GM21528 (cell line): ENCODE results near the gene IKBKE.

Experiments used
- ATAC-seq: cut with Tn5 transposase; IDR thresholded peaks from one replicate; pipeline ENCODE4 v1.9.1; 2021; ENCODE audit warnings: mild to moderate bottlenecking, moderate library complexity; ENCODE audit not compliant: unreplicated experiment, low FRiP score

Gene IKBKE

DNA sequence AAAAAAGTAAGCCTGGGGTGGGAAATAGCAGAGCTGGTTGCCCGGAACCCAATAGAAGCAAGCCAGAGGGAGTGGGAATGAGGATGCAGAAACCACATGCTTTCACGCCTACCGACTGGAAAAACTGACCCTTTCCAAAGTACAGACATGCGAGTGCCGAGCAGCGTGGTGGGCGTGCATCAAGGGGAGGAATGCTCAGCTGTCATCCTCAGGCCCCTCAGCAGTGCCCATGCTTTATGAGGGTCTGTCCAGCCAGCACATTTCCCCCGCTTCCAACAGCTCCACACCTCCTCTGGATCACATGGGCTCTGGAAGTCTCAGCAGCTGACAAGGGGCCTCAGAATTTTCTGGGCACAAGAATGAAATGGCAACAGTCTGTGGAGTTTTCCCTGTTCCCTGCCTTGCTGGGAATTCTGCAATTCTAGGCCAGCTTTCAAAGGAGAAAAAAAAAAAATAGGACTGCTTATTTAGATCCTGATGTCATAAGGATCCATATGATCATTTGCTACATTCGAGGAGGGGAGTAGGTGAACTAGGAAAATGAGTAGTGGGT is 19.1 kb upstream of the IKBKE start:
- ATAC-seq, result no peak

DNA sequence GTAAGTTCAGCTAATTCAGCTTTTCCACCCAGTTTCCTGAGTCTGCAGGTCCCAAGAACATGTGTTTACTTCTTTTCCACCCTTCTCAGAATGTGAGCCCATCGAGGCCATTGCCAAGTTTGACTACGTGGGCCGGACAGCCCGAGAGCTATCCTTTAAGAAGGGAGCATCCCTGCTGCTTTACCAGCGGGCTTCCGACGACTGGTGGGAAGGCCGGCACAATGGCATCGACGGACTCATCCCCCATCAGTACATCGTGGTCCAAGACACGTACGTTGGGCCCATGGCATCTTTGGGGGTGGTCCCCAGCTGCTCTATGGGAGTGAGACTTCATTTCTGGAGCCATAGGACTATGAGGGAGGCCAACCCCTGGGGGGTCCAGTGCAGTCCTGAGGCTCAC is 17.2 kb upstream of the IKBKE start:
- ATAC-seq, result no peak

DNA sequence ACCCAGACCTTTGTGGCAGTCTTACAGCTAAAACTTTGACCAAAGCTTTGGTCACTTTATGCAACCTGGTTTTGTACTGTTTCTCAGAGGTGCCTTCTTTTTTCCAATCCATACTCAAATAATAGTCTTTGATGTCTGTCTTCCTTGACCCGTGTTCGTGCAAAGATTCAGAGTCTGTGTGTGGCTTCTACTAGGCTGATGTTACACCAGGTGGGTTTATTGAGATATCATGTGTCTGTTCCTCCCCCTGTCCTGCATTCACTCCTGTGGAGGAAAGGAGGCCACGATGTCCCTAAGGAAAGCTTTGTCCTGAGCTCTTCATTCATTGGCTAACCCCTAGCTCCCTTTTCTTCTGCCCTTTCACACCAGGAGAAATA is 15.0 kb upstream of the IKBKE start:
- ATAC-seq, result no peak

DNA sequence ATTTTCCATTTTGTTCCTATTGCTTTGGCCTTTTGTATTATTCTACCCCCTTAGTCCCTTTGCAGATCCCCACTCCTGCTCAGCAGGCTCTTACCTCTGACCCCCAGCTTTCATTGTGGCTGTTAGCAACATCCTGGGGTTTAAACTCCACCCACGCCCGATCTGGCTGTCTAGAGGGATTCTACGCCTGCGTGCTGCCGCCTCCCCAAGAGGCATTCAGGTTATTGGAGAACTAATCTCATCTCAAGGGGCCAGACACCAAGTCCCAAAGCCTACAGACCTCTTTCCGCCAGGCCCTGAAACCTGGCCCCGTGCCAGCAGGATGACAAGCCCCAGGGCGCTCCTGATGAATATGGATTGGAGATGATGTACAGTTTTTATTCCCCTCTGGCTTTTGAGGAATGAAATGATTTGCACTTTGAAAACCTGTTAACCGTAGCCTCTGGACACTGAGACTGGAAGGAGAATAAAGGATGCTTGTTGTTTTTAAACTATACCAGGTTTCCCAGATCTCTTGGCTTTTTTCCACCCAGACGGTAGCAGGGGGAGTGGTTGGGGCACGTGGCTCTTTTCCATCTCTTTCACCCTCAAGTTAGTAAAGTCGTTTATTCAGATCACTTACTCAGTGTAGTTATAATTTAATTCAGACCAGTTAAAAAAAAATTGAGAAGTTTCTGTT is 14.5 kb upstream of the IKBKE start:
- no peak for ATAC-seq

DNA sequence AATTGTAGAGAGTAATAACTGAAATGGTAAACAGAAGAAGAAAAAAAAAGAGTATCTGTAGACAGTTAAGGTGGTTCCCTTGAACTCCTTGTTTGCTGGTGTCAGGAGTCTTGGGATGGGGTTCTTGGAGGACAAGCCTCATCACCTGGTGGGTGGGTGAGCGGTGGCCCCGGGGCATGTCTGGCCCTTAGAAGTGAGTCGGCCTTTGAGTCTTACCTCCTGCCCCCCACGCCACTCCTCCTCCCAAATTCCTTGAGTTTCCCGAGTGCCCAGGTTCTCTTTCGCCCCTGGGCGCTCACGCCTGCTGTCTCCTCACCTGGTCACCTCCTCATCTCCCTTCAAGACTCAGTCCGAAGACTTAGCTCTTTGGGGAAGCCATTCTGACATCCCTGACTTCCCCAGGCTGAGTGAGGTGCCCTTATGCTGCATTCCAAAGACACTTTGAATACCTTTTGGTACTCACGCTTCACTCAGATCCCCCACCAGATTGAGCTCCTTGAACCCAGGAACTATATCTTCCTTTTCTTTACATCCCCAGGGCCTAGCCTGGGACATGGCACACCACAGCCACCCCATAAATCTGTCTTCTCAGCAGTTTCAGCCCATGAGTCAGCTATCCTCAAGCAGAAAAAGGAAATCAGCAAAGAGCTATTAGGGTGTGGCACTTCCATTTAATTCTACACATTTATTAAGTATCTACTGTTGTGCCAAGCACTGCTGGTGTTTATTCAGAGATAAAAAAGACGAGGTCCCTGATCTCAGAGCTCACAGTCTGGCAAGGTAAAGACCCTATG is 13.5 kb upstream of the IKBKE start:
- ATAC-seq, result no peak

DNA sequence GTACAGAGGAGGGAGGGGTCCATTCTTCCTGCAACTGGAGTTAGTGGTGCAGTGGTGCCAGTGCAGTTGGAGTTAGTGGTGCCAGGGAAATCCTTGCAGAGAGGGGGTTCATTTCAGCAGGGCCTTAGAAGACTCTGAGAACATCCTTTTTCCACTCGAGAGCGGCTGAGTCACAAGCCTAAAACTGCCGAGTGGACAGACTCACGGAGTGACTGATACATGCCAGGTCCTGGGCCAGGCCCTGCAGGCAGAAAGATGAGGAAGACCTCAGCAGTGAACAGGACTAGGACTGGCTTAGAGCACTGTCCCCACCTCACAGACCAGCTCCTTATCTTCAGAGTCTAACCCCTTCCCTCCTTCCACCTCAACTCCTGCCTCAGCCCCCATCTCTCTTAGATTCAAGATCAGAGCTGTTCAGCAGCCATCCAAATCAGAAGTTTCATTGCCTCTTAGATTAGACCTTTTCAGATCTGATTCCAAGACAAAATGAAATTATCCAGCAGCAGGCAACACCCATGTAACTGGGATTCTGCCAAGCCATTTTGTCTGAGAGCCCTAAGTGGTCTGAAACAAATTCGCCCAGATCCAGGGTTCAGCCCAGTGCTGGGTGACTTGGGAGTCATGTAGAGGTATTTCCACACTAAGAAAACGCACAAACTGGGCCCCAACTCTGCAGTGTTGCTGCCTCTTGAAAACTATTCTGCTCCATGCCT is 12.7 kb upstream of the IKBKE start:
- ATAC-seq, result no peak

DNA sequence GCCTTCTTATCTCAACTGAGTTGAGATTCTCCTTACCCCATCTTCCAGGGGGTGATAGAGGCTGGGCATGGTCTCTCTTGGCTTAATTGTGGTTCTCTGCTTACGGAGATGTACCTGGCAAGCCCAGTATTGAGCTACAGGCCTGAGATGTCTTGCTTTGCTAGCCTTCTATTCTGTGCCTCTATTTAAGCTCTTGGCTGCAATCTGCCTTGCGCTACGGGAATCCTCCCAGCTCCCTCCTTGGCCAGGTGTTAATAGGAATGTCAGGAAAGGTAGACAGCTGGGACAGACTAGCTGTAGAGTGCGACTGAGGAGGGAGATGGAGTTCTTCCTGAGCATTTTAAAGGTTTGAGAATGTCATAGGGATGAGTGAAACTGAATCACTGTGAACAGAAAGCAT is 10.6 kb upstream of the IKBKE start:
- ATAC-seq, result no peak

DNA sequence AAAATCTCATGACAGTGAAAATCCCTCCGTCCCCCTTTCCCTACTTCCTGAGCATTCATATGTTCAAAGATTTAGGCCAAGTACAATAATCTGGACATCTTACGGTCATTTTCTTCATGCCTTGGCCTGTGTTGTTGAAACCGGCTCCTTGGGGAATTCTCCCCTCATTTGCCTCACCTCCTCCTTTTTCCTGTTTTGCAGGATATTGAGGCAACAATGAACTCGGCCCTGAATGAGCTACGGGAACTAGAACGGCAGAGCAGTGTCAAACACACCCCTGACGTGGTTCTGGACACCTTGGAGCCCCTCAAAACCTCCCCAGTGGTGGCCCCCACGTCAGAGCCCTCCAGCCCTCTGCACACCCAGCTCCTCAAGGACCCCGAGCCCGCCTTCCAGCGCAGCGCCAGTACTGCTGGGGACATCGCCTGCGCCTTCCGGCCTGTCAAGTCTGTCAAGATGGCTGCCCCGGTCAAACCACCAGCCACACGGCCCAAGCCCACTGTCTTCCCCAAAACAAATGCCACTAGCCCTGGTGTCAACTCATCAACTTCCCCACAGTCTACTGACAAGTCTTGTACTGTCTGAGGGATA is 9.3 kb upstream of the IKBKE start:
- ATAC-seq, result no peak

DNA sequence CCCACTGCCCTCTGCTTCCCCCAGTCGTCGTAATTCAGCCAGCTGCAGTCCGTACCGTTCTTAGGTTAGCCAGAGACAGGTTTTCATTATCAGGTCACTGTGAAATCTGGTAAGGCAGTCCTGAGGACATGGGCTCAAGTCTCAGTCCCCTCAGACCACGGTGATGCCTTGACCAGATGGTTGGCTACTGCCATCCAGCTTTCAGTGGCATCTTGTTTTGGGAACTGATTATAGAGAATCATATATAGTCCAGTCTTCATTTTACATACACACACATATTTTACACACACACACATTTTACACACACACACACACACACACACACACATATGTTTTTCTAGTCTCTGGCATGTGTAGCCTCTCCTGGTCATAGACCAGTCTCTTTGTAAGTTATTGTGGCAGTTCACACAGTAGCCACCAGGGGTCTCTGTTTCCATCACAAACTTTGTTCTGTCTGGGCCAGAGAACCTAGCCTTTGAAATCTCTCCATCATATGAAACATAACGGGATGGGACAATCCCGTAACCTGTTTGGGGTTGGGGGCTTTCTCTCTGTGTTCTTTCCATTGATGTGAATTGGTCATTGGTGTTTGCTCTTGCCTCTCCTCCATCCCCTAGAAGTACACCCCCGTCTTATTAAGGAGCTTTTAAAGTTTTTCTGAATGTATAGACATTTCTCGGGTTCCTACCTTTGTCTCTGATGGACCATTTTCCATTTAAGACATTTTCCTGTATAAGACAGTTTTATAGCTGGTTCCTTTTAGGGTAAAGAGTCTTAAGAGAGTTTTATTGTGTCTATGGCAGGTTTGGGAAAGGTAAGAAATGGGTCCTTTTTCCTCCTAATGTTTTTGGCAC is 8.4 kb upstream of the IKBKE start:
- ATAC-seq, result no peak

DNA sequence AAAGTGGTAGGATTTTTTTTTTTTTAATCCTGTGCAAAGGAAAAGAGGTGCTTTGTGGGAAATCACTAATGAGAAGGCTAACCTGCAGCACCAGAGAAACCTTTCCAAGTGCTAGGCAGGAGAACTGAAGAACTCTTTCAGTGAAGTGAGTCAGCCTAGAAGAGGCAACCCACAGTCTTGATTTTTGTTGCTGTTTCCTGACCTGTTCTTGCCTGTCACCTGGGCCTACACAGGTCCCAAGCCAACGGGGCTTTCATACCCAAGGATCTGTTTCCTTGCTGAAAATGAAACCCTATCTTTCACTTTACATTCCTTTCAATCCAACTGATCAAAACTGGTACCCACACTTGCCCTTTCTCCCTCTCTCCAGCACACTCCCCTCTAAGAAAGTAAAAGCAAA is 7.1 kb upstream of the IKBKE start:
- no peak for ATAC-seq

DNA sequence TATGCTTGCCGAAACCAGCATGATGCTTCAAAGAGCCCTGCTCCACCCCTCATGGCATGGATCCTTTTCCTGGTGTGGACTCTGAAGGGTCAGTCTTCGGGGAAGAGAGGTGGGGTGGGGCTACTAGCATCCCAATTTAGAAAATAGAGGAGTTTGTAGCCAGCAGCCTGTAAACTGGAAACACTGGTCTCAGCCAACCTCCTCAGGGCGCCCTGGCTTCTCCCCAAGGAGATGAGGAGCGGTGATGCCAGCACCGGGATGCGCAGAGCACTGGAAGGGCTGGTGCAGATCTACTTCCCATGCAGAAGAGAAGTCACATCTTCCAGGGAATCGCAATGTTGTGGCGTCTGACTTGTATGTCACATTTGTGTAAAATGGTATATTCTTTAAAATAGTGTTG is 6.4 kb upstream of the IKBKE start:
- ATAC-seq, result no peak

DNA sequence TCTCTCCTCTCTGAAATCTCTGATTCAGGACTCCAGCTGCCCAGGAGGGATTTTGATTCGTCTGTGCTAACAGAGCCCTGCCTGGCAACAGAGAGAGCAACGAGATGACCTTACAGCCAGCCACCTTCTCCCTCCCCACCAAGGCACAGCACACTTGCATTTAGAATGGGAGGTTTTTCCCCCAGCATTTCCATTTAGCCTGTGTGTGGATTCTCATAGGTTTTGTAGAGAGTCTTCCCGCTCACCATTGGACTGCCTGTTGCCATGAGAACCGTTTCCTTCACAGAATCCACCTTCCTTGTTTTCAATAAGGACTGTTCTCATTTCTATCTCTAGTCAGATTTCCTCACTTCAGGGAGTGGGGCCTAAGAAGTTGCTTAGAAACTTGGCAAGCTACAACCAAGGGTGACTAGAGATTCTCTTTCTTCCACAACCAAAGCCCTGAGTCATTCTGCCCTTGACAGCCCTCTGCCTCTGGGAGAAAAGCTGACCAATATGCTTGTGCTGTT is 5.8 kb upstream of the IKBKE start:
- no peak for ATAC-seq

DNA sequence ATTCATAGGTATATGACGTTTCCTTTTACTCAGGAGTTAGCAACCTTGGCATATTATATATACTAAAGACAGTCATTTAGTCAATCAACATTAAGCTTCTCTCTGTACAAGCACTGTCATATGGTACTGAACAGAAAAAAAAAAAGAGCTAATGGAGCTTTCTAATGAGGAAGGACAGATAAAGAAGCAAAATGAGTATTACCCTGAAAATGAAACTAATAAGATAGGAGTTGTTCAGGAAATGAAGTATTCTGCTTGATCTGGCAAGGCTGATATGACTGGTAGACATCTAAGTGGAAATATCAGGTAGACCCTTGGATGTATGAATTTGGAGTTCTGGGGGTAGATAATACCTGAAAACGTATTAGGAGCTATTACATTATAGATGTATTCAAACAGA is 4.3 kb upstream of the IKBKE start:
- no peak for ATAC-seq

DNA sequence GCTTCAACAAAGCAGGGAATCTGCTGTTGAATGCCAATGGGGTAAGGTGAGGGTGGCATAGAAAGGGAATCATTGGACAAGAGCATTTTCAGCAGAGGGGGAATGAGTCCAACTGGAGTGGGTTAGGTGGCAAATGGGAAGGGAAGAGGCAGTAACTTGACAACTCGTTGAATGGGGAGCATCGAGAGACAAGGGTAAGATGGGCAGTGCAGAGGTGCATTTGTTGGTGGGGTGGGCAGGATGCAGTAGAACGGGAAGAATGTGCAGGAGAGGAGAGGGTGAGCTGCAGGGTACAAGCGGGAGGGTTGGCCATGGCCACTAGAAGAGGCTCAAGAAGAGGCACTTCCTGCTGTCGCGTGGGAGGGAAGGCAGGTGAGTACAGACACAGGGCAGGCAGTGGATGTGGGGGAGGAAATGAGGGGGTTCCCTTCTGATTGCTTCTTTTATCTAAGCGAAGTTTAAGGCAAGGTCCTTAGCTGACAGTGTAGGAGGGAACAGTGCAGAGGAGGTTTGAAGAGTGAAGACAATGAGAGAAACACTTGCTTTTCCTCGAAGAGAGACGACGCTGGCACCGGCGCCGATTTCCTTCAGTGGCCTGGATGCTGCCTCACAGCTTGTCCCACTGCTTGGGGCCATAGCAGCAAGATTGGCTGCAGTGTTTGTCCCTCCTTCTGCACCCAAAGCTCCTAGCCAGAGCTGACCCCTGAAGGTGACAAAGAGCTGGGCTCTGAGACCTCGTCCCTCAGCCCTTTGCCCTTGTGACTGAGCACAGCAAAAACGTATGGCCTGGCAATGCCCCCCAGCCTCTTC is 3.2 kb upstream of the IKBKE start:
- no peak for ATAC-seq

DNA sequence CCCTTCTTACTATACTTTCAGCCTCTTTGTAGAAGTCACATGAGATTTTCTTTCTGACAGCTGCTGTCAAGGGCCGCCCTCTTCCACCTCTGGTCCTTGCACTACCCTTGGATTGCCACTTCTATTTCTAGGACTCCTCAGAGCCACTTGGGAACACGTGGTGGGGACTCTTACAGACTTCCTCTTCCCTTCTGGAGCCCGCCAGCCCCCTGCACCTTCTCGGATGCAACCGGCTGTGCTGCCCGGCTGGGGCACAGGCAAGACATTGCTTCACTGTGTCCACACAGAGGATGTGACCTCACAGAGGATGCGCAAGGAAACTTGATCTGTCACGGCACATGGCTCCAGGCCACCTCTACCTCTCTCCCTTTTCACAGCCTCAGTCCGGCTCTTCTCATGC is 2.4 kb upstream of the IKBKE start:
- ATAC-seq, result no peak

DNA sequence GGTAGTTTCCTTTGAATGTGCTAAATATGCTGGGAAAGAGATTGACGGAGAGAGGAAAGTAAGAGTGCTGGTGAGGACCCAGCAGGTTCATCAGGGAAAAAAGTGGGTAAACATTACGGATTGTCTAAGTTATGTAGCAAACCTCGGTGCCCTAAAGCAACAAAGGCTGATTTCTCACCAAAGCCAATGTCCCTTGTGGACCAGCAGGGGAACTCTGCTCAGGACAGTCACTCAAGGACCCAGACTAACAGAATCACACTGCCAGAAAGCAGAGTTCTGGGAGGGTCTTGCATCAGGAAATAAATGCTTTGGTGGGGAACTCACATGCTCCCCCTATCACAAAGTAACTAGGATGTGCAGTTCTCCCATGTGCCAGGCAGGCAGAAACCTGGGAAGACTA is 1.7 kb upstream of the IKBKE start:
- no peak for ATAC-seq

DNA sequence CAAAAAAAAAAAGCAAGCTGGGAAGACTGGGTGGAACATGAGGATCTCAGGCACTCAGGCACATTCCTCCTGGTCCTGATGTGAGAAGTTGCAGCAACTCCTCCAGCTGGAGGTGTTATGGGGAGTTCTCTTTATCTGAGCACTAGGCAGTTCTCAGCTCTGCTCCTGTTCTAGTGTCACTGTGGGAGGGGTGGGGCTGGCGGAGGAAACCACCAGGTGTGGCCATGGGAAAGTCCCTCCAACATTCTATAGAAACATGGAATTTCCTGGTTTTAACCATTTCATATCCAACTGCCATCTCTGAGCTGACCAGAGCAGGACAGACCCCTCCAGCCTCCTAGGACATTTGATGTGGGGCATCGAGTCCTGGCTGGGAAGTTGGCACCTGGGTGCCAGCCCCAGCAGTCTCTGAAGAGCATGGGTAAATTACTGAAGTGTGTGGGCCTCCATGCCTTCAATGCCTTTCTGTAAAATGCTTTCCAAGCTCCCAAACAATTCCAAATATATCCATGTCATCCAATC is 804 bp upstream of the IKBKE start:
- ATAC-seq, result no peak

DNA sequence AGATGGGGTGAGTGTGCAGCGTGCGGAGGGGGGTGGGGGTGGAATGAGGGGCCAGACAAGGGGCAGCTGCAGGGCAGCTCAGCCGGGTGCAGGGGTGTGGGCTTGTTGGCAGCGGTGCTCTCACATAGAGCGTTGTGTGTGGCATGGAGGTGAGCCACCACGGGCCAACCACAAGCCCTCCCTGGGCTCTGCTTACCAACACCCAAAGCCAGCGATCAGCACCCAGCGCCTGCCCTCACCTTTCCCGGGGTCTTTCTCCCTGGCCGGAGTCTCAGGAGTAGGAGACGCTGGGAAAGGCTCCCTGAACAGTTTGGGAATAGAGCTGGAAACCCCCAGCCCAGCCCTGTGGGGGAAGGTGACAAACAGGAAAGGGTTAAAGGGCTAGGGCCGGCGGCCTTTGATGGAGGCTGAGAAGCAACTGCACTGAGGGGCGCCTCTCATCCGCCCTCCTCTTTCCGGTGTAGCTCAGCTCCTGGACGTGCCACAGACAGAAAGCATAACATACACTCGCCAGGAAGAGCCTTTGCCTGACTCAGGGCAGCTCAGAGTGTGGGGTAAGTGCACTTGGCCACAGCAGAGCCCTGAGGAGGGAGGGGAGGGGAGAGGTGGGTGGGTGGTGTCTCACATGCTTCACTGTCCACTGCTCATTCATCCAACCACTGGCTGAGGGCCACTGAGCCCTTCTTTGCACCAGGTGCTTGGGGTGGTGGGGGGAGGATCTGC is 577 bp downstream of the IKBKE start:
- ATAC-seq, result peak; percentile 14
